ENCODE data around the gene ITGB8. TPM values are rescaled to one million over a fixed set of nuclear protein-coding genes. Genes with fewer than 3 reads are reported as not detected.

ITGB8 gene
- total RNA-seq, 2 donors from 2014 or later, result 6.5 to 7.6 TPM

- H3K27ac Mint-ChIP-seq, result no peak overlapping the region
- 92 to 93% methylated on average over 2 to 3 of the region's 3 CpGs for WGBS, 2 experiments (ENCODE audit: insufficient coverage in 1 of 2, insufficient read length in 1 of 2)
Observed at GRCh38 chr7:20417675-20418382, 87.1 kb downstream of the ITGB8 start.

GRCh38 chr7:20424500-20424899 is 93.8 kb downstream of the ITGB8 start:
- WGBS, 2 experiments (ENCODE audit: insufficient coverage in 1 of 2, insufficient read length in 1 of 2), result 90 to 92% methylated on average over 6 of the region's 6 CpGs
- Mint-ChIP-seq H3K27ac (no peak overlapping the region), H3K36me3 (ENCODE audit: low read depth) (no peaks in the 10 kb centered on the region), H3K4me3 (no peak overlapping the region), H3K27me3 (ENCODE audit: insufficient read depth) (no peaks in the 10 kb centered on the region), H3K9me3 (no peaks in the 10 kb centered on the region), H3K4me1 (no peaks in the 10 kb centered on the region)
- H3K4me1 ChIP-seq (ENCODE audit: control insufficient read depth, insufficient read depth, low read length), result no peaks in the 10 kb centered on the region
- DNase-seq, result no peak
- no peak for TF ChIP-seq CTCF (conservative IDR thresholded peaks at IDR 0.05)
- no peaks in the 10 kb centered on the region for H3K27me3 ChIP-seq (ENCODE audit: control insufficient read depth, insufficient read depth, low read length, poor library complexity, severe bottlenecking)
- no peaks in the 10 kb centered on the region for H3K9me3 ChIP-seq (ENCODE audit: control insufficient read depth, low read length)
- no peaks in the 10 kb centered on the region for H3K36me3 ChIP-seq (ENCODE audit: control insufficient read depth, insufficient read depth, low read length)
- no peak overlapping the region for H3K9ac ChIP-seq (ENCODE audit: extremely low read depth, low read length, poor library complexity, severe bottlenecking)
- no peak overlapping the region for H3K4me3 ChIP-seq (ENCODE audit: low read length)
- no peak overlapping the region for H3K27ac ChIP-seq (ENCODE audit: low read depth, low read length)

More at GRCh38 chr7:20417675-20418382, 87.1 kb downstream of the ITGB8 start:
- H3K4me3 Mint-ChIP-seq, result no peak overlapping the region
- H3K36me3 ChIP-seq (ENCODE audit: control insufficient read depth, insufficient read depth, low read length), result no peaks in the 10 kb centered on the region
- DNase-seq, result no peak
- H3K27me3 Mint-ChIP-seq (ENCODE audit: insufficient read depth), result no peaks in the 10 kb centered on the region
- H3K4me3 ChIP-seq (ENCODE audit: low read length), result no peak overlapping the region
- peaks cover 7% of the 10 kb centered on the region for H3K36me3 Mint-ChIP-seq (ENCODE audit: low read depth)
- H3K4me1 ChIP-seq (ENCODE audit: control insufficient read depth, insufficient read depth, low read length), result no peaks in the 10 kb centered on the region
- no peak for TF ChIP-seq CTCF (conservative IDR thresholded peaks at IDR 0.05)
- H3K9me3 Mint-ChIP-seq, result no peaks in the 10 kb centered on the region
- H3K27me3 ChIP-seq (ENCODE audit: control insufficient read depth, insufficient read depth, low read length, poor library complexity, severe bottlenecking), result no peaks in the 10 kb centered on the region
- no peak overlapping the region for H3K27ac ChIP-seq (ENCODE audit: low read depth, low read length)
- no peak overlapping the region for H3K9ac ChIP-seq (ENCODE audit: extremely low read depth, low read length, poor library complexity, severe bottlenecking)
- peaks cover 6% of the 10 kb centered on the region for H3K9me3 ChIP-seq (ENCODE audit: control insufficient read depth, low read length)
- no peaks in the 10 kb centered on the region for H3K4me1 Mint-ChIP-seq

- no peak for TF ChIP-seq CTCF (conservative IDR thresholded peaks at IDR 0.05)
- WGBS, 2 experiments (ENCODE audit: insufficient coverage in 1 of 2, insufficient read length in 1 of 2), result 100% methylated on average over 3 of the region's 3 CpGs; no CpG with 5 or more reads in 1 of the 2 experiments
- H3K4me1 Mint-ChIP-seq, result peaks cover 25% of the 10 kb centered on the region
Observed at GRCh38 chr7:20430664-20431063, 100.0 kb downstream of the ITGB8 start.

More at GRCh38 chr7:20430664-20431063, 100.0 kb downstream of the ITGB8 start:
- H3K9me3 Mint-ChIP-seq, result no peaks in the 10 kb centered on the region
- no peaks in the 10 kb centered on the region for H3K36me3 Mint-ChIP-seq (ENCODE audit: low read depth)
- H3K36me3 ChIP-seq (ENCODE audit: control insufficient read depth, insufficient read depth, low read length), result no peaks in the 10 kb centered on the region
- no peaks in the 10 kb centered on the region for H3K9me3 ChIP-seq (ENCODE audit: control insufficient read depth, low read length)
- H3K27ac Mint-ChIP-seq, result no peak overlapping the region
- no peak for DNase-seq
- H3K9ac ChIP-seq (ENCODE audit: extremely low read depth, low read length, poor library complexity, severe bottlenecking), result no peak overlapping the region
- H3K4me1 ChIP-seq (ENCODE audit: control insufficient read depth, insufficient read depth, low read length), result peaks cover 11% of the 10 kb centered on the region
- H3K4me3 ChIP-seq (ENCODE audit: low read length), result no peak overlapping the region
- no peaks in the 10 kb centered on the region for H3K27me3 Mint-ChIP-seq (ENCODE audit: insufficient read depth)
- H3K27ac ChIP-seq (ENCODE audit: low read depth, low read length), result no peak overlapping the region
- no peaks in the 10 kb centered on the region for H3K27me3 ChIP-seq (ENCODE audit: control insufficient read depth, insufficient read depth, low read length, poor library complexity, severe bottlenecking)
- no peak overlapping the region for H3K4me3 Mint-ChIP-seq
